ENCODE data around the gene MS4A18.
A peak's percentile ranks its signal among the peaks of the same experiment; 100 is the strongest.

The MS4A18 gene

GRCh38 chr11:60768202-60768601 is 43.7 kb downstream of the MS4A18 start:
- DNase-seq, result no peak

DNA sequence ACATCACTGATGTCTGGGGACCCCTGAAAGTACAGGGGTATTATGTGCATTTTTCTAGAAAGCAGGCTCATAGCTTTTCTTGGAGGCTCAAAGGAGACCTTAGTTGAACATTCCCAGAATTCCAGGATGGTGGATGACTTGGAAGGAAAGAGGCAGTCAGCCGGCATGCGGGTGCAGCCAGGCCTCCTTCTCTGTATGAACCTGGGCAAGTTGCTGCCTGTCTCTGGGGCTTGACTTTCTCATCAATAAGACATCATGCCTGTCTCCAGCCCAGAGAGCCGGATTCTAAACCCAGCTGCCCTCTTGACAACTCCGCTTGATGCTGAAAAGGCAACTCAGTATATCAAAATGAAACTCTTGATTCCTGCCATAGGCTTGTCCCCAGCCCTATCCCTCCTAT is 44.8 kb downstream of the MS4A18 start:
- no peak for DNase-seq

DNA sequence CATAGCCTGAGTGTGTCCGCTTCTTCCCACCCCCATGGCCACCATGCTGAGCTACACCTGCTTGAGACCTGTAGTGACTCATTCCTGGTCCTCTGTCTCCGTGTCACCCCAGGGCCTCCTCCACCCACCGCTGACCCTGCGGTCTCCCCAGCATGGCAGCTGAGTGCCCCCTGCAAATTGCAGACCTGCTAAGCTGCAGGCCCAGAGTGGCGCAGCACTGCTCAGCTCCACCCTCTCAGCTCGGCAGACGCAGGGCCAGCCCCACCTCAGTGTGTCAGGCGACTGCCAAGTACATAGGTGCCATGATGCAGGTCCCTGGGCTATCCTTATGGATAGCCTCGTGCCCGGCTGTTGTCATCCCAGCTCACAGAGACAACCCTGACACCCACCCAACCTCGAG is 45.3 kb downstream of the MS4A18 start:
- no peak for DNase-seq

- DNase-seq, result no peak
Measured at GRCh38 chr11:60771146-60771545, 46.6 kb downstream of the MS4A18 start.

DNA sequence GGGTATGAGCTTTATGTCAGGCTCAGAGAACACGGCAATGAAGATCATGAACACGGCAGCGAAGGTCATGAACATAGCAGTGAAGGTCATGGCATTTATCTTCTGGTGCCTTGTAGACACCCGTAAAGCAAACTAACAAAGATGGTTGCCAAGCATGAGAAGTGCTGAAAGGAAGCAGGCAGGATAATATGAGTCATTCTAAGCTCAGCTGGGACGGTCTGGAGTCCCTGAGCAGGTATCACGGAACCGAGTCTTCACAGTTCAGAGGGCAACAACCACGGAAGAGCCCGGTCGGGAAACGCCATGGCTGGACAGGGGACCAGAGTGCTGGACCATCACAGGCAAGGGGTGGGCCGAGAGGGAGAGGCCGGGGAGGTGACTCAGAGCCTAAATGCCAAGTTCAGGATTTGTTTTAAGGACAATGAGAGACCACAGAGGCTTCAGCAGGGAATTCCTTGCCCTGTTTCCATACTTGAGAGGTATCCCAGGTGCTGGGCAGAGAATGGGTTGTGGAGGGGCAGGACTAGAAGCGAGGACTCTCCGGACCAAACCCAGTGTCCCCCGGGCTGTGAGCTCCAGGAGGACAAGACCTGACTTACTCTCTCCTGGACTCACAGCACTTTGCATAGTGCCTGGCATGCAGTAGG is 47.5 kb downstream of the MS4A18 start:
- DNase-seq, result no peak

DNA sequence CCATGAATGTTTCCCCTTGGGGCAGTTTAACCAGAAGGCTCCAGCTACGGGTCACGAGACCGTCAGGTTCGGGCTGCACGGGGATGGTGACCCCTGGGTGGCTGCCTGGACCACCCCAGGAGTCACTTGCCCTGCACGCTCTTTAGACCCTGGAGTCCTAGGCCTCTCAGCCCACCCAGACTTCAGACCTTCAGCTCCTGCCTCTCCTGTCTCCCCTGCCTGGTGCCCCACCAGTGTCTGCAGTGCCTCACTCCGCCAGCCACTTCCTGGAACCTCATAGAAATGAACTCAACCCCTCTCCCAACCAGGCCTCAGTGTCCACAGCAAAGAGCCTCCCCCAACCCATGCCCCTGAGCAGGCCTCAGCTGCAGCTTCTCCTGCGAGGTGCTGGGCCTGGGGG is 48.1 kb downstream of the MS4A18 start:
- no peak for DNase-seq

GRCh38 chr11:60774726-60775125 is 50.2 kb downstream of the MS4A18 start:
- no peak for DNase-seq

GRCh38 chr11:60775420-60775961 is 51.0 kb downstream of the MS4A18 start:
- DNase-seq, result peak; percentile 70

DNA sequence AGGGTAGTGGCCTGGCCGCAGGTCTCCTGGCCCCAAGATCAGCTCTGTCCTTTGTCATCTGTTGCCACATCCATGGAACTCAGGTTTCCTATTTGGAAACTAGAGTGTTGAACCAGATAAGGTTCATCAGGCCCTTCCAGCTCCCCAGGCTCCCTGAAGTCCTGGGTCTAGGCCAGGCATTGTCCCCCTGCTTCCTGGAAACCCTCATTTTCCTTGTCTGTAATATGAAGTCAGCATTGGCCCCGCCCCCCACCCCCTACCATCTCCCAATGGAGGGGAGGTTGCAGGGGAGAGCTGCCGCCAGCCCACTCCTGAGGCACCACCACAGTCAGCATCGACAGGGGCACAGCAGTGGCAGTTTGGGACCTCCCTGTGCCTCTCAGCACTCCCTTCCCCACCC is 51.6 kb downstream of the MS4A18 start:
- no peak for DNase-seq

GRCh38 chr11:60777106-60777505 is 52.6 kb downstream of the MS4A18 start:
- no peak for DNase-seq

GRCh38 chr11:60777572-60777971 is 53.1 kb downstream of the MS4A18 start:
- no peak for DNase-seq

DNA sequence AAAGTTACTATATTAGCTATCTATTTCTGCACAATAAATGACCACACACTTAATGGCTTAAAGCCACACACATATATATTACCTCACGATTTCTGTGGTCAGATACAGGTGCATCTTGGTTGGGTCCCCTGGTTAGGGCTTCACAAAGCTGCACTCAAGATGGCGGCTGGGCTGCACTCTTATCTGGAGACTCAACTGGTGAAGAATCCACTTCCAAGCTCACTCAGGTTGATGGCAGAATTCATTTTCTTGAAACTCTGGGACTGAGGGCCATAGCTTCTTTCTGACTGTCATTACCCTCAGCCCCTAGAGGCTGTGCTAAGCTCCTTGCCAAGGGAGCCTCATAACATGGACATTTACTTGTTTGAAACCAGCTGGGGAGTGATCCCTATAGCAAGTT is 55.5 kb downstream of the MS4A18 start:
- no peak for DNase-seq

DNA sequence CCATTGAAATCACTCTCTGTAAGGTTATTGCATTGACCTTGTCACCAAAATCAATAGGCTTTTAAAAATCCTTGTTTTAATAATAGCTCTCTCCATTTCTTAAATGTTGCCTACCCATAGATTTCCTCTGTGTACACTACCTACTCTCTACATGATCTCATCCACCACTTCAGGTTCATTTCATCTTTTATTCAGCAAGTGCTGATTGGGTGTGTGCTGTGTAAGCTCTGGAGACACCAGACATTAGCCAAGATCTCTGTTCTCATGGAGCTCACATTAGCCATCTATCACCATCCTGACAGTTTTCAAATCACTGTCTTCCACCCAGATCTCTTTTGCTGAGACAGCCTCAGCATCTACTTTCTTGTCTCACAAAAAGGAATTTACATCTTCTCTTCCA is 56.3 kb downstream of the MS4A18 start:
- DNase-seq, result no peak

DNA sequence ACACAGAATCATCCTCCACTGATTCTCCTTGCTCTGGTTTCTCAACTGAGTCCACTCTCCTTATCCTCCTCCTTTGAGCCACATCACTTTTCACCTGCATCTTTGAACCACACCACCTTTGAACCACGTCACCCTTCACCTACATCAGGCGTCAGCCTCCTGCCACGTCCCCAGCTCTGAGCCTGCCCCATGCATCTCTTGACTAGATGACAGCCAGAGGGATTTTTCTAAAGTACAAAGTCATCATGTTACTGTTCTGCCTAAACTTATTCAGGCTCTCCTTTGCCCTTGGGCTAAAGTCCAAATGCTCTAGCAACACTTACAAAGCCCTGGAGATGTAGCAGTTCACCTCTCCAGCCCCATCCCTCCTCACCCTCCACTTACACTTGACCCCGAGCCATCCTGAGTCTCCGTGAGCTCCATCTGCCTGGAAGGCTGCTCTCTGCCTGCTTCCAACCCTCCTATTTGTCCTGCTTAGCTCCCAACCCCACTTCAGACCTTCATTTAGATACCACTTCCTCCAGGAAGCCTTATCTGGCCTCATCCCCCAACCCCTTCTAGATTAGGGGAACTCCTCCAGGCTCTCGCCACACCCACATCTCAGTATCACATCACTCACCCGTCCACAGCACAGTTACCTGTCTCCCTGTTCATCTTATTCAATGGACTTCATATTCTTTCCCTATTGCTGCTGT is 56.9 kb downstream of the MS4A18 start:
- DNase-seq, result no peak

DNA sequence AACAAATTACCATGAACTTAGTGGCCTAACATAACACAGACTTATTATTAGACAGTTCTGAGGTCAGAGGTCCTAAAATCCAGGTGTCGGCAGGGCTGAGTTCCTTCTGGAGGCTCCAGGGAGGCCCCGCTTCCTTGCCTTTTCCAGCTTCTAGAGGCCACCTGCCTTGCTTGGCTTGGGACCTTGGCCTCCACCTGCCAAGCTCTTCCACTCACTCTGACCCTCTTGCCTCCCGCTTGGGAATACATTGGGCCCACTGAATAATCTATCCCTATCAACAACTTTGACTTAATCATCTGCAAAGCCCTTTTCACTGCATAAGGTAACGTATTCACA is 57.4 kb downstream of the MS4A18 start:
- DNase-seq, result no peak

DNA sequence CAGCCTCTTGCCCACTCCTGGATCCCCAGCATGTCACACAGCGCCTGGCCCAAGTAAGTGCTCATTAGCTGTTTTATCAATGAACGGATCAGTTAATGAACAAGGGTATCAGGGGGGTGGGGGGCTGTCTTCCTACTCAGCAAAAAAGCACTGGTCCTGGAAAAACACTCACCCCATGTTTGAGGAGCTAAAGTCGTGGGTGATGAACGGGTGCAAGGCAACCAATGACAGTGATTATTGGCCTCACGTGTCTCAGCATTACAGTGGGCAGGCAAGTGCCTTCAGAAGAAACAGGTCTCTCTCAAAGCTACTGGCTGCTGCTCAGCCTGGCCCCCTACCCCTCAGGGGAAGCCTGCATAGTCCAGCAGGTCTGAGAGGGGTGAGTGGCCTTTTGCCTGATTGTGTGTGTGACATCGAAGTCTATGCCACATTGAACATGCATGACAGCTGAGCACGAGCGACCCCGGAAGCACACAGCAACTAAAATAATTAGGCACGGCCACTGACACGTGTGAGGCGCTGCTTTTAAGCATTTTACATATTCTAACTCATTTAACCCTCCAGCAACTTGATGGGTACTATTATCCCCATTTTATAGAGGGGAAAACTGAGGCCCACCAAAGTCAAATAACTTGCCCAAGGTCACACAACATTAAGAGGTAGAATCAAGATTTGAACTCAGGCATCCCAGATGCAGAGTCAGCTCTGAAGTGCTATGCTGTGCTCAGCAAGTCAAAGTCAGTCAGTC is 58.0 kb downstream of the MS4A18 start:
- no peak for DNase-seq

- no peak for DNase-seq
Measured at GRCh38 chr11:60783141-60783484, 58.6 kb downstream of the MS4A18 start.

DNA sequence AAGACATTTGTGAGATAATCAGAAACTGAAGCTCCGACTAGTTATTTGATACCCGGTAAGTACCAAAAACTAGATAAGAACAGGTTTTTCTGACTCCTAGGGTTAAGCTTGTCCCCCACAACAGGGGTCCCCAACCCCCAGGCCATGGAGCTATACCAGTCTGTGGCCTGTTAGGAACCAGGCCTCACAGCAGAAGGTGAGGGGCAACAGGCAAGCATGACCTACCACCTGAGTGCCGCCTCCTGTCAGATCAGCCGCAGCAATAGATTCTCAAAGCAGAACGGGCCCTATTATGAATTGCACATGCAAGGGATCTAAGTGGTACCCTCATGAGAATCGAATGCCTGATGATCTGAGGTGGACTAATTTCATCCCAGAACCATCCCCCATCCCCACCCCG is 59.4 kb downstream of the MS4A18 start:
- no peak for DNase-seq

DNA sequence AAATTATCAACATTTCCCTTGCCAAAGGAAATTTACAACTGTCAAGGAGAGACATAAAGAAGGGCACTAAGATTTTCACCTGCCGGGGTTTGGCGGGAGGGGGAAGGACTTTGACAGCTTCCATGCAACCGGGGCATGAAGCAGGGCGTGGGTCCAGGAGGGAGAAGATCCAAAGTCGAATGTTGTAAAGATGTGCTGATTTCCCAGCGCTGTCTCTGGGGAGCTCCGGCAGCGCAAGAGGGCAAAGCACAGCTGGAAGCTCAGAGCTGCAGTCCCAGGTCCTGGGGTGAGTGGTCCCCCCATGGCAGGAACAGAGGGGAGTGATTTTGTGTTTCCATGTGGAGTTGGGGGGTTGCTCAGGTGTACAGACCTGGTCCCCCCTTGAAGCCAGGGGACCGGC is 60.6 kb downstream of the MS4A18 start, which contains the start of gene MS4A10:
TSS of gene MS4A10 (plus strand) at position 198 of the 400 bp plus-strand sequence. CDS start 5,003 bp downstream, outside the sequence.
- DNase-seq, result no peak

DNA sequence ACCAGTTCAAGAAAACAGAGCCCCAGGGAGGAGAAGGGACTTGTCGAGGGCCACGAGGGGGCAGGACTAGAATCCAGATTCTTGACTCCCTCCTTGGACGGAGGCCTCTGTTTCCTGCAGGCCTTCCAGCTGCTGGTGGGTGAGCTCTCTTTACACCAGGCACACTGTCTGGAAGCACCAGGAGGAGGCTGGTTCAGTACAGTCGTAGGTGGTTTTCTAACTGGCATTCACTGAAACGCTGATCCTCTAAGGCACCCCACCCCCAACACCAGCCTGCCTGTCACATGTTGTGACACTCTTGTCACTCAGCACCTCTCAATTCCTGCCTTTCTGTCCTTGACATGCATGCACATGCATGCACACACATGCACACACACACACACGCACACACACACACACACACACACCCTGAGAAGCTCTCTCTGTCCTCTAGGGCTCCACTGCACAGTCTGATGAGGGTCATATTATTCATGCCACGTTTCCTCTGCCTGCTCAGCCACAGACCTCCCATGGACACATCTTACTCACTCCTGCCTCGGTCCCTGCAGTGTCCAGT is 61.4 kb downstream of the MS4A18 start:
- DNase-seq, result no peak

- DNase-seq, result no peak
Measured at GRCh38 chr11:60786811-60787567, 62.5 kb downstream of the MS4A18 start.

- DNase-seq, result no peak
Measured at GRCh38 chr11:60788401-60789125, 64.0 kb downstream of the MS4A18 start.
